Stomach smooth muscle (tissue), 2 donors: Measurements from ENCODE around the gene PTPRN2.

Experiments
- H3K27ac ChIP-seq: one replicate; pipeline ENCODE4 v1.7.0; 2013; ENCODE audit warnings: mild to moderate bottlenecking, low read length, inconsistent platforms
- H3K27me3 ChIP-seq, 2 donors: one replicate each; pipeline ENCODE4 v1.7.0; 2013; ENCODE audit warnings: low read length in 2 of 2; ENCODE audit not compliant: insufficient read depth in 2 of 2, control insufficient read depth in 1 of 2
- H3K36me3 ChIP-seq, 2 donors: one replicate each; pipeline ENCODE4 v1.7.0; 2013; ENCODE audit warnings: low read length in 2 of 2; ENCODE audit not compliant: control insufficient read depth in 2 of 2, insufficient read depth in 2 of 2
- H3K4me1 ChIP-seq: one replicate; pipeline ENCODE4 v1.7.0; 2013; ENCODE audit warnings: low read length; ENCODE audit not compliant: control insufficient read depth, insufficient read depth
- H3K4me3 ChIP-seq, 2 donors: one replicate each; pipeline ENCODE4 v1.7.0; 2013; ENCODE audit warnings: low read length in 2 of 2
- H3K9ac ChIP-seq, 2 donors: one replicate each; pipeline ENCODE4 v1.7.0; 2013; ENCODE audit warnings: low read length in 2 of 2, mild to moderate bottlenecking in 1 of 2
- H3K9me3 ChIP-seq, 2 donors: one replicate each; pipeline ENCODE4 v1.7.0; 2013; ENCODE audit warnings: low read length in 2 of 2; ENCODE audit not compliant: control insufficient read depth in 2 of 2
- donor health status: healthy.
- donor health status: Pancreatic carcinoma.

Gene PTPRN2

GRCh38 chr7:158614700-158615099 is 27.1 kb upstream of the PTPRN2 start:
- H3K27ac ChIP-seq: no peak overlapping the region

GRCh38 chr7:158613481-158613880 is 25.9 kb upstream of the PTPRN2 start:
- H3K9me3 ChIP-seq: no peaks in the 10 kb centered on the region
- H3K27me3 ChIP-seq: no peaks in the 10 kb centered on the region
- no peak overlapping the region for H3K4me3 ChIP-seq
- H3K4me1 ChIP-seq: no peaks in the 10 kb centered on the region
- no peak overlapping the region for H3K27ac ChIP-seq
- no peak overlapping the region for H3K9ac ChIP-seq
- no peaks in the 10 kb centered on the region for H3K36me3 ChIP-seq

More at GRCh38 chr7:158614700-158615099, 27.1 kb upstream of the PTPRN2 start:
- Histone ChIP-seq H3K4me1 (no peaks in the 10 kb centered on the region), H3K9me3 (no peaks in the 10 kb centered on the region), H3K4me3 (no peak overlapping the region), H3K27me3 (no peaks in the 10 kb centered on the region), H3K36me3 (no peaks in the 10 kb centered on the region), H3K9ac (no peak overlapping the region)

GRCh38 chr7:158612546-158612945 is 24.9 kb upstream of the PTPRN2 start:
- Histone ChIP-seq H3K27me3 (no peaks in the 10 kb centered on the region), H3K36me3 (no peaks in the 10 kb centered on the region)

GRCh38 chr7:158611541-158611940 is 23.9 kb upstream of the PTPRN2 start:
- no peak overlapping the region for H3K9ac ChIP-seq
- no peak overlapping the region for H3K27ac ChIP-seq
- no peaks in the 10 kb centered on the region for H3K36me3 ChIP-seq
- no peak overlapping the region for H3K4me3 ChIP-seq
- H3K4me1 ChIP-seq: no peaks in the 10 kb centered on the region
- H3K27me3 ChIP-seq: no peaks in the 10 kb centered on the region
- H3K9me3 ChIP-seq: no peaks in the 10 kb centered on the region

More at GRCh38 chr7:158612546-158612945, 24.9 kb upstream of the PTPRN2 start:
- Histone ChIP-seq H3K4me1 (no peaks in the 10 kb centered on the region), H3K4me3 (no peak overlapping the region), H3K27ac (no peak overlapping the region), H3K9ac (no peak overlapping the region), H3K9me3 (no peaks in the 10 kb centered on the region)

GRCh38 chr7:158609313-158609974 is 21.8 kb upstream of the PTPRN2 start:
- Histone ChIP-seq H3K4me3 (no peak overlapping the region), H3K4me1 (no peaks in the 10 kb centered on the region), H3K27ac (no peak overlapping the region), H3K27me3 (no peaks in the 10 kb centered on the region), H3K9me3 (no peaks in the 10 kb centered on the region), H3K36me3 (no peaks in the 10 kb centered on the region), H3K9ac (no peak overlapping the region)

GRCh38 chr7:158607563-158607962 is 19.9 kb upstream of the PTPRN2 start:
- no peaks in the 10 kb centered on the region for H3K4me1 ChIP-seq
- H3K36me3 ChIP-seq: no peaks in the 10 kb centered on the region
- no peaks in the 10 kb centered on the region for H3K9me3 ChIP-seq
- H3K27ac ChIP-seq: no peak overlapping the region
- no peak overlapping the region for H3K9ac ChIP-seq
- no peaks in the 10 kb centered on the region for H3K27me3 ChIP-seq
- no peak overlapping the region for H3K4me3 ChIP-seq

- Histone ChIP-seq H3K27ac (no peak overlapping the region), H3K36me3 (no peaks in the 10 kb centered on the region), H3K4me1 (no peaks in the 10 kb centered on the region), H3K9ac (no peak overlapping the region), H3K4me3 (no peak overlapping the region), H3K9me3 (no peaks in the 10 kb centered on the region), H3K27me3 (no peaks in the 10 kb centered on the region)
Observed at GRCh38 chr7:158606671-158607424, 19.2 kb upstream of the PTPRN2 start.

GRCh38 chr7:158606129-158606528 is 18.5 kb upstream of the PTPRN2 start:
- H3K36me3 ChIP-seq: no peaks in the 10 kb centered on the region
- H3K4me1 ChIP-seq: no peaks in the 10 kb centered on the region
- H3K9me3 ChIP-seq: no peaks in the 10 kb centered on the region
- H3K9ac ChIP-seq: no peak overlapping the region
- H3K27ac ChIP-seq: no peak overlapping the region
- H3K4me3 ChIP-seq: no peak overlapping the region
- H3K27me3 ChIP-seq: no peaks in the 10 kb centered on the region

GRCh38 chr7:158603773-158604755 is 16.4 kb upstream of the PTPRN2 start:
- no peak overlapping the region for H3K27ac ChIP-seq
- no peaks in the 10 kb centered on the region for H3K36me3 ChIP-seq
- no peak overlapping the region for H3K9ac ChIP-seq
- no peaks in the 10 kb centered on the region for H3K4me1 ChIP-seq
- no peaks in the 10 kb centered on the region for H3K9me3 ChIP-seq
- H3K4me3 ChIP-seq: no peak overlapping the region
- H3K27me3 ChIP-seq: no peaks in the 10 kb centered on the region

GRCh38 chr7:158602905-158603772 is 15.5 kb upstream of the PTPRN2 start:
- Histone ChIP-seq H3K4me3 (no peak overlapping the region), H3K9me3 (no peaks in the 10 kb centered on the region), H3K27me3 (no peaks in the 10 kb centered on the region), H3K9ac (no peak overlapping the region), H3K36me3 (no peaks in the 10 kb centered on the region), H3K27ac (no peak overlapping the region), H3K4me1 (no peaks in the 10 kb centered on the region)
